Hematopoietic multipotent progenitor cell (in vitro differentiated cells): Measurements from ENCODE around the gene VEGFC. TPM values are rescaled to one million over a fixed set of nuclear protein-coding genes. Genes with fewer than 3 reads are reported as not detected.

ENCODE experiments used
- DNase-seq, 3 donors: peaks; one replicate each; pipeline ENCODE4 v3.0.0-alpha.2; 2011 to 2015; ENCODE audit warnings: low read depth in 2 of 3, low spot score in 2 of 3
- total RNA-seq: library from RNA; depleted of rRNA; stranded (reverse); fragments of >200 nt; gene quantifications from one replicate; pipeline ENCODE4 v1.2.3, GENCODE V29; 2012

The VEGFC gene
- total RNA-seq, 1 donor: not detected

DNA sequence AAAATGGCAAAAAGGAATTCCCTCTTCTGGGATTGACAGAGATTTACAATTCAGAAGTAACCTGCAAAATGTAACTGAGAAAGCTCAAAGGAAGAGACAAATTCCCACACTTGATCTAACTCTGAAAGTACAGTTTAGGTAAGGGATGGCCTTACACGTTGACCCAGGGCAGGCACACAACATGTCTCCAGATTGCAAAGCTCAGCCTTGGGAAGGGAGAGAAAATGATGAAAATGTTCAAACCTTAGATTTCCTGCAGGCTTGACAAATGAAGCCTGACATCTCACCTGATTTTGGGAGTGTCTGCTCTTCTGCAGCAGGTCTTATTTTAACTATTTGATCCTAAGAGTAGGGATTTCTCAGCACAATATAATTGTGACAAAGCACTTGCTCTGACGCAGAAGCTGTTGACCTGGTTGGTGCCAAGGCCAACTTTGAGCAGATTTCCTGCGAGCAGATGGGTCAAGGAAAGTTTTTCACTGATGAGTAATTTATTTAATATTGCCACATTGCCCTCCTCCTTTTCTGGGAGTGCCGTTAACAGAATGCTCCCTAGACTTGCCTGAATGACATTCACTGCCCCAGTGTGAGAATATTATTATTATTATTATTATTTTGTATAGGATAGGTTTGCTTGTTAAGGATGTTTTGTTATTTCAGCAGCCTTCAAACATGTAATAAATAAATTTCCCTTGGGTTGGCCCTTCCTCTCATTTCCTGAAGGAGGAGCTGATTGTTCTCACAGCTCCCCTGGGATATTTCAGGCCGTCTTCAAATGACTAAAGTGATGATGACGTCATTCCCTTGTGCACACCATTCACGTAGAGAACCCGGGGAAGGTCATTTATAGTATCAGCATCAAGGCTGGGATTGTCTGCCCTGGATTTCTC, 157.1 kb downstream of the VEGFC start:
- no peak for DNase-seq
